Neural cell (in vitro differentiated cells): ENCODE results near the gene CNFN.

ENCODE experiments used
- RAD21 ChIP-seq: fragments of 450-650 bp; conservative IDR thresholded peaks from 2 replicates; pipeline ENCODE4 v1.6.1; 2014; ENCODE audit warnings: antibody characterized with exemption, mild to moderate bottlenecking, moderate library complexity
- TAF1 ChIP-seq: IDR thresholded peaks from 2 replicates; pipeline ENCODE4 v1.6.1; 2012; ENCODE audit warnings: low read depth
- TF ChIP-seq, protein P1 (sequence below): fragments of 450-650 bp; IDR thresholded peaks from 2 replicates; pipeline ENCODE4 v1.5.1; 2014; ENCODE audit warnings: antibody characterized with exemption, mild to moderate bottlenecking, moderate library complexity; ENCODE audit not compliant: poor library complexity, severe bottlenecking

DNA sequence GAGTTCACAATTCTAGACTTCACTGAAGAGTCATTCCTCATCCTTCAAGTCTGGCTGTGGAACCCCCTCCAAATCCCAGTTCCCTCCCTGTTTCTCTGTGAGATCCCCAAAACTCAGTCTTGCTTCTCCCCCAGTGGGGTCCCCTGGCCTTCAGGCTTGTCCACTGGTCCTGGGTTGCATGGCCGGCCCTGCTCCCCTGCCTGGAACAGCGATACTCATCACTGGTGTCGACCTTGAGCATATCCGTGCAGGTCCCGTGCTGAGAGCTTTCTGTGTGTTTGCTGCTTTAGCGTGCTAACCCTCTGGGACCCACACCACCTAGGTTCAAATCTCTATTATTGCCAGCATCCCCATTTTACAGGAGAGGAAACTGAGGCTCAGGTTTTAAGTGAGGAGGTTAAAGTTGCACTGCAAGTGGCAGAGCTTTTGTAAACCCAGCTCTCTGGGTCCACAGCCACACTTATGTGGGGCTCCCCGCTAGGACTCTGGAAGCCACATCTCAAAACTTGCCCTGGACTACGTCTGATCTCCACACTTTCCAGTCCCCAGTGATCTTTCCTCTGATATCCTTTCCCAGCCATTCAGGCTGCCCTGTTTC lies 21.6 kb upstream of the CNFN start:
- TF ChIP-seq, protein P1, sequence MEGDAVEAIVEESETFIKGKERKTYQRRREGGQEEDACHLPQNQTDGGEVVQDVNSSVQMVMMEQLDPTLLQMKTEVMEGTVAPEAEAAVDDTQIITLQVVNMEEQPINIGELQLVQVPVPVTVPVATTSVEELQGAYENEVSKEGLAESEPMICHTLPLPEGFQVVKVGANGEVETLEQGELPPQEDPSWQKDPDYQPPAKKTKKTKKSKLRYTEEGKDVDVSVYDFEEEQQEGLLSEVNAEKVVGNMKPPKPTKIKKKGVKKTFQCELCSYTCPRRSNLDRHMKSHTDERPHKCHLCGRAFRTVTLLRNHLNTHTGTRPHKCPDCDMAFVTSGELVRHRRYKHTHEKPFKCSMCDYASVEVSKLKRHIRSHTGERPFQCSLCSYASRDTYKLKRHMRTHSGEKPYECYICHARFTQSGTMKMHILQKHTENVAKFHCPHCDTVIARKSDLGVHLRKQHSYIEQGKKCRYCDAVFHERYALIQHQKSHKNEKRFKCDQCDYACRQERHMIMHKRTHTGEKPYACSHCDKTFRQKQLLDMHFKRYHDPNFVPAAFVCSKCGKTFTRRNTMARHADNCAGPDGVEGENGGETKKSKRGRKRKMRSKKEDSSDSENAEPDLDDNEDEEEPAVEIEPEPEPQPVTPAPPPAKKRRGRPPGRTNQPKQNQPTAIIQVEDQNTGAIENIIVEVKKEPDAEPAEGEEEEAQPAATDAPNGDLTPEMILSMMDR = no peak
- TF ChIP-seq TAF1 (no peak), RAD21 (no peak)
